Testis (tissue), 3 donors: ENCODE measurements around the gene LRRC45. TPM values are rescaled to one million over a fixed set of nuclear protein-coding genes. Genes with fewer than 3 reads are reported as not detected.

Experiments
- DNase-seq: peaks from one replicate; pipeline ENCODE4 v3.0.0-alpha.2; 2019
- H3K27ac ChIP-seq, 2 donors: fragments of 200-600 bp; sonication (generic); one replicate each; pipeline ENCODE4 v1.5.1; 2019
- H3K27me3 ChIP-seq: fragments of 200-600 bp; sonication (generic); one replicate; pipeline ENCODE4 v1.5.1; 2019
- H3K36me3 ChIP-seq: fragments of 200-600 bp; sonication (generic); one replicate; pipeline ENCODE4 v1.5.1; 2017; ENCODE audit warnings: low read depth; ENCODE audit errors: missing control alignments
- H3K4me1 ChIP-seq: fragments of 200-600 bp; sonication (generic); one replicate; pipeline ENCODE4 v1.5.1; 2019
- H3K4me3 ChIP-seq, 2 donors: fragments of 200-600 bp; sonication (generic); one replicate each; pipeline ENCODE4 v1.5.1; 2017 to 2019
- H3K9me3 ChIP-seq: fragments of 200-600 bp; sonication (generic); one replicate; pipeline ENCODE4 v1.5.1; 2017
- CTCF ChIP-seq, 3 experiments: fragments of 450-650 bp in 2 of 3; fragments of 200-600 bp in 1 of 3; sonication (generic) in 1 of 3; IDR thresholded peaks; one replicate each; pipeline ENCODE4 v1.5.1; 2016 to 2019; ENCODE audit warnings: antibody characterized with exemption in 3 of 3, mild to moderate bottlenecking in 2 of 3, moderate library complexity in 1 of 3
- POLR2A ChIP-seq: fragments of 450-650 bp; IDR thresholded peaks from one replicate; pipeline ENCODE4 v1.6.1; 2017; ENCODE audit warnings: antibody characterized with exemption, mild to moderate bottlenecking, moderate library complexity
- WGBS, 2 donors: methylation state at CpG; one replicate each; pipeline ENCODE4 v1.1.5; 2018; 5-methylcytosine and 5-hydroxymethylcytosine counted together
- intact Hi-C: fragments of 100-400 bp; cut with DNase I; formaldehyde crosslinking; loops from one replicate; pipeline ENCODE4 v1.15.1; 2023; ENCODE audit warnings: low total_unique reads
- polyA plus RNA-seq: library from polyadenylated mRNA; stranded (reverse); fragments of 350-450 nt; fragmentation: Illumina TruSeq; extraction: RNeasy Lipid Tissue Mini Kit (QIAGEN cat#74804); gene quantifications from one replicate; pipeline ENCODE4 v1.2.3, GENCODE V29; 2014; ENCODE audit warnings: low read depth, low replicate concordance; ENCODE audit not compliant: insufficient read depth
- total RNA-seq, 2 donors: library from RNA; depleted of rRNA; stranded (reverse); fragments of >200 nt; gene quantifications; one replicate each; pipeline ENCODE4 v1.2.3, GENCODE V29; 2016

LRRC45 gene
- total and polyA plus RNA-seq, 3 donors from 2014 or later = 5.7 to 12.8 (median 10.7) TPM

DNA sequence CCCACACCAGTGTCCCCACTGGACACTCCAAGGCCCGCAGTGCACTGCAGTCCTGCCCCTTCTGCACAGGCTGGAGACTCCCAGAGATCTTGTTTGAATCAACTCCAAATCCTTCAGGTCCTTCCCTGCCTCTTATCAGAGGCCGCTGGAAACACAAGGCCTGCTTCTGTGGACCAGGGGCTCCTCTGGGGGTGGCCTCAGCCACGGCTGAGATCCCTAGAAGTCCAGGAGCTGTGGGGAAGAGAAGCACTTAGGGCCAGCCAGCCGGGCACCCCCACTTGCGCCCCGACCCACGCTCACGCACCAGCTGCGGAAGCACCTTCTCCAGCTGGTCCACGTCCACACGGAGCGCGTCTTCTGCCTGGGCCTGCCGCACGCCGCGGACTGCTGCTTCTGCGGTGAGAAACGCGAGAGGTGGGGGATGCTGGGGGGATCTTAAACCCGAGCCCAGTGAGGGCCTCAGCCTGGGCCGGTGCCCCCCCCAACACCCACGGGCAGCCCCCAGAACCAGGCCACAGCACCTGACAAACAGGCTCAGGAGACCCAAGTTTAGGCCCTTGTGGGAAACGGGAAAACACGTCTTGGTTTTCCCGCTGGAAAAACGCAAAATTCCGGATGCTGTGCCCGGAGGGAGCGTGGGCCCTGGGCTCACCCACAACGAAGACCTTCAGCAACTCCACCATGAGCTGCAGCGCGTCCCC, 4.0 kb upstream of the LRRC45 start:
- TF ChIP-seq CTCF (IDR thresholded peaks at IDR 0.05) (no peak), POLR2A (no peak)
- Histone ChIP-seq H3K27ac (no peak overlapping the region), H3K27me3 (no peaks in the 10 kb centered on the region), H3K4me3 (no peak overlapping the region), H3K4me1 (peaks cover 18% of the 10 kb centered on the region), H3K9me3 (no peaks in the 10 kb centered on the region), H3K36me3 (no peaks in the 10 kb centered on the region)
- 90 to 91% methylated on average over 13 to 33 of the region's 33 CpGs for WGBS, 2 donors
- DNase-seq = no peak
- intact Hi-C loops = no loop called here

DNA sequence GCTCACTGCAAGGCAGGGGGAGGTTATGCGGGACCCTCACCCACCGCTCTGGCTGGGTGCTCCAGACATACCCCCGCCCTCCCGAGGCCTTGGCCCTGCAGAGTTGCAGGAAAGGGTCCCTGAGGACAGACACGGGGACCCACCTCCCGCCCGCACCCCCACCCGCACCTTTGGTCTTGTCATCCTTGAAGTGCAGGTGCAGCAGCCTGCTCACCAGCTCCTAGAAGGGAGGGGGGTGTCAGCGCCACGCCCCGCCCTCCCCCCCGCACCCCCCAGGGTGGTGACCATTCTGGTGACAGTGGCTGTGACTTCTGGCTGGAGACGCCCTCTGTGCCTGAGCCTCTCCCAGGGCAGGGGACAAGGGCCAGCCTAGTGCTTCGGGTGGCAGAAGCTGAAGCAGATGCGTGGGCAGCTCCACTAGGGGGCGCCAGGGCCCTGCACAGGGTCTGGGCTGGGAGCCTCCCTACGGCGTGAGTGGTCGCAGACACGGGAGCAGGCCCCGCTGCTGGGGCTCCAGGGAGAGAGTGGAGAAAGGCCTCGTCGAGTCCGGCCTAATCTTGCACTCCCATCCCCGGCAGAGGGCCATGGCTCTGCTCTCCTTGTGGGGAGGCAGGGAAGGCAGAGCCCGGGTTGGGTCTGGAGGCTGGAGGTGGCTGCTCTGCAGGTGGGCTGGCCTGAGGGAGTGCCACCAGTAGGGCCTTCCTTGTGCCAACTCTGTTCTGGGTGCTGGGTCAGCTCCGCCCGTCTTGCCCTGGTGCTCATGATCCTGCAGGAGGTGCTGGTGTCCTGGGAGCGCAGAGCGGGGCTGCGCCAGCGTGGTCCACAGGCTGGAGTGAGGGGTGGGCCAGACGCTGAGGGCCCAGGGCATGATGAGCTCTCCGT, 3.2 kb upstream of the LRRC45 start:
- H3K4me1 ChIP-seq = peaks cover 19% of the 10 kb centered on the region
- no peaks in the 10 kb centered on the region for H3K27me3 ChIP-seq
- peak; percentile 58 for DNase-seq
- intact Hi-C loops = loop anchor here (5.0 kb wide), 1 partner anchor 58 kb away; the partner anchor contains the start of gene NOTUM
- H3K36me3 ChIP-seq = no peaks in the 10 kb centered on the region
- 75 to 76% methylated on average over 12 to 26 of the region's 34 CpGs for WGBS, 2 donors
- no peak overlapping the region for H3K4me3 ChIP-seq
- peak; percentile 32 to 71 (median 59) for TF ChIP-seq CTCF (IDR thresholded peaks at IDR 0.05)
- TF ChIP-seq POLR2A = no peak
- no peaks in the 10 kb centered on the region for H3K9me3 ChIP-seq
- no peak overlapping the region for H3K27ac ChIP-seq

- DNase-seq = no peak
- Histone ChIP-seq H3K9me3 (no peaks in the 10 kb centered on the region), H3K36me3 (no peaks in the 10 kb centered on the region), H3K27me3 (no peaks in the 10 kb centered on the region), H3K4me1 (peaks cover 19% of the 10 kb centered on the region), H3K27ac (no peak overlapping the region), H3K4me3 (no peak overlapping the region)
- intact Hi-C loops = loop anchor here (5.0 kb wide), 1 partner anchor 58 kb away; the partner anchor contains the start of gene NOTUM
- 86 to 89% methylated on average over 9 to 14 of the region's 14 CpGs for WGBS, 2 donors
- no peak for TF ChIP-seq POLR2A
- TF ChIP-seq CTCF (IDR thresholded peaks at IDR 0.05) = no peak
These were observed 2.5 kb upstream of the LRRC45 start for GRCh38 chr17:82020572-82021106.

DNA sequence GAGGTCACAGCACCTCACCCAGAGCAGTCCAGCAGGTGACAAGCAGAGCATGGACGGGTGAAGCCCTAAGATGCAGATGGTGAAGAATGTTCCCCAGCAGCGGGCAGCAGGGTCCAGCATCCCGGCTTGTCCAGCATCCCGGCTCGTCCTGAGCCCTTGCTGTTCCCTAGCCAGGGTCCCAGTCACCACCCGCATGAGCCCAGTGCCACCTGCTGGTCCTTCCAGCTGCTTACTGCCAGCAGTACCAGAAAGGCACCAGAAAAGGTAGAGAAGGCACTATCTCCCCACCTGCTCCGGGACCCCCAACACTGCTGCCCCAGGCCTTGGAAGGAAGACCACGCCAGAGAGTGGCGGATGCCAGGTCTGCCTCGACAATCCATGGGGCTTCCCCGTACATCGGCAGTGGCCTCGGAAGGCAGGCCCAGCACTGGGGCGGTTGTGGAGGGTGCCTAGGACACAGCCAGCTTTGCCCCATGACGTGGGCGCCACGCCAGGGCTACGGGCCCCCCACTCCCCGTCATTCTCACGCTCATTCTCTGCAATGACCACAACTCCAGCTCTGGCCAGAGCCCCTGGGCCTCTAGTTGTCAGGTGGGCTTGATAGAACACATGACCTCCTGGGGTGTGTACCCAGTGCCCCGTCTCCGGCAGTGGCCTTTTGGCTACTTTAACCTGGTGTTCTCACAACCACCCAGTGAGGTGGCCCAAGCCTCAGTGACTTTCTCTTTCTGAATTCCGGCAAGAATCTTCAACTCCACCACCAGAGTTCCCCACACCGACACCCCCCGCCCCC, 1.8 kb upstream of the LRRC45 start:
- H3K36me3 ChIP-seq = no peaks in the 10 kb centered on the region
- H3K4me1 ChIP-seq = peaks cover 19% of the 10 kb centered on the region
- peak; percentile 80 for DNase-seq
- no peak overlapping the region for H3K27ac ChIP-seq
- H3K4me3 ChIP-seq = no peak overlapping the region
- WGBS, 2 donors = 44 to 53% methylated on average over 15 to 23 of the region's 25 CpGs
- TF ChIP-seq CTCF (IDR thresholded peaks at IDR 0.05) (peak; percentile 43 to 63 (median 59)), POLR2A (no peak)
- H3K27me3 ChIP-seq = no peaks in the 10 kb centered on the region
- intact Hi-C loops = loop anchor here (5.0 kb wide), 1 partner anchor 59 kb away; the partner anchor contains the start of gene NOTUM
- no peaks in the 10 kb centered on the region for H3K9me3 ChIP-seq
